GM12873 (cell line): ENCODE results near the gene RTTN.

ENCODE experiments used
- TF ChIP-seq, protein P1 (sequence below): IDR thresholded peaks from 2 replicates; pipeline ENCODE4 v1.5.1; 2012; ENCODE audit warnings: low read depth, mild to moderate bottlenecking, moderate library complexity, low read length, control low read depth; ENCODE audit not compliant: insufficient read depth; ENCODE audit errors: missing control alignments

Gene RTTN

GRCh38 chr18:70149616-70150301, 55.7 kb downstream of the RTTN start:
- TF ChIP-seq, protein P1, sequence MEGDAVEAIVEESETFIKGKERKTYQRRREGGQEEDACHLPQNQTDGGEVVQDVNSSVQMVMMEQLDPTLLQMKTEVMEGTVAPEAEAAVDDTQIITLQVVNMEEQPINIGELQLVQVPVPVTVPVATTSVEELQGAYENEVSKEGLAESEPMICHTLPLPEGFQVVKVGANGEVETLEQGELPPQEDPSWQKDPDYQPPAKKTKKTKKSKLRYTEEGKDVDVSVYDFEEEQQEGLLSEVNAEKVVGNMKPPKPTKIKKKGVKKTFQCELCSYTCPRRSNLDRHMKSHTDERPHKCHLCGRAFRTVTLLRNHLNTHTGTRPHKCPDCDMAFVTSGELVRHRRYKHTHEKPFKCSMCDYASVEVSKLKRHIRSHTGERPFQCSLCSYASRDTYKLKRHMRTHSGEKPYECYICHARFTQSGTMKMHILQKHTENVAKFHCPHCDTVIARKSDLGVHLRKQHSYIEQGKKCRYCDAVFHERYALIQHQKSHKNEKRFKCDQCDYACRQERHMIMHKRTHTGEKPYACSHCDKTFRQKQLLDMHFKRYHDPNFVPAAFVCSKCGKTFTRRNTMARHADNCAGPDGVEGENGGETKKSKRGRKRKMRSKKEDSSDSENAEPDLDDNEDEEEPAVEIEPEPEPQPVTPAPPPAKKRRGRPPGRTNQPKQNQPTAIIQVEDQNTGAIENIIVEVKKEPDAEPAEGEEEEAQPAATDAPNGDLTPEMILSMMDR = no peak

DNA sequence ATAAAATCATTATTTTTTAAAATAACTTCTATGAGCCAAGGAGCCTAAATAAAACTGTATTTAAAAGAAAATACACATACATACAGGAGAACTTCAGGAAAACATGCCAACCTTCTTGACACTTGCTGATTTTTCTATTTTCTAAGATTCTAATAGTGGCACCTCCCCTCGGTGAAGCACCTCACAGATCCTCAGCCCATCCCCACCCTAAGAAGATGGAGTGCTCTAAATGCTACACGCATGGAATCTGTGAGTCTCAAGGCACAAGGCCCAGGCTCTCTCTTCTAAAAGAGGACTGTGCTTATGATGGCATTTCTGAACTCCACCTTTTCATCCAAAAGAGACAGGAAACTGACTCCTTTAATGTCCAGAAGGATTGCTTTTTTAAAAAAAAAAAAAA, 56.3 kb downstream of the RTTN start:
- TF ChIP-seq, protein P1 = no peak

DNA sequence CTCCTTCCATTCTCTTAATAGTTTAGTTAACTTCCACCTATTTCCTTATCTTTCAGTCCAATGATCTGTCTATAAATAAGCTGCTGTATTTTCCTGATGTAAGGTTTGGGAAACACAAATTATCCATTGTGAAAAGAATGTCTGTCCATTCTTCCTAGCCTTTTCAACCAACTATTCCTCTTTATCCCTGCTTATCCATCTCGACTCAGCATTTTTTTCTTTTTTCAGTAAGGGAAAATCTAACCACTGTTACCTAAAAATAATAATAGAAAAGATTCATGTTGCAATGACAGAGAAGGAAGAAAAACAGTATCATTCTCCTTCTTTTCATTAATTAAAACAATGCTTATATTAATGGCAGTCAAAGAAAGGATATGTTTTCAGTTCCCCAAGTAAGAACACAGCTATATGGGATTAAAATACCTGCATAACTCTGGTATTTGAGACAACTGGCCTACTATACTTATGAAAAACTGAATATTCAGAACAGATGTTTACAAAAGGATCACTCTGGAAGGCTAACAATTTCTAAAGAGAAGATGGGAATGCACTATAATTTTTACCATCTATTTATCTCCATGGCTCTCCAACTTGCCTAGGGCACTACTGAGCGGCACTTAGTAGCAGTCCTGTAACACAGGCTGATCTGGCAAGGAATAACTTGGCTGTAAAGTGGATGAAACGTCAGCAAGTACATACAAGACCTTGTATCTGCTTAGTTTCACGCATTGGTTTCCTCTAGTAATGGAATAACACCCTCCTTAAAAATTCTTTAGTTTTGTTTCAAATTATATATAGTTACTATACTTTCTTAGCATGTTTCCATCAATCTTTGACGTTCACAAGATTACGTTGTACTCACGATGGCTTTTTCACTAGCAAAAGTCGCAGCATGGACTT, 57.2 kb downstream of the RTTN start:
- TF ChIP-seq, protein P1 = no peak

DNA sequence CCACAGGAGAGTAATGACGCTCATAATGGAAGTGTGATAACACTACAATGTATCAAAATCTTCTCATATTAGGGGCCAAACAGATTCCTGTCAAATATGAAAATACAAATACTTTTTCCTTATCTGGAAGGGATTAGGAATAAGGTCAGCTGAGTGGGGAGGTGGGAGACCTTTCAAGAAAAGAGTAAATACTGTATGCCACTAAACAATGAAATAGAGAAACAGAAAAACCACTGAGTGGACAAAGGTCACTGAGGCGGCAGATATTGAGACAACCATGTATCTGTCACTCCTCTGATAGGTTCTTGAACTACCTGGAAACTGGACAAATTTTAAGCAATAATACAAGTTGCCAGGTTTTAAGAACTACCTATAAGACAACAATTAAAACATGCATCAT, 59.3 kb downstream of the RTTN start:
- TF ChIP-seq, protein P1 = no peak

- TF ChIP-seq, protein P1 = no peak
Measured at GRCh38 chr18:70142001-70142400, 63.5 kb downstream of the RTTN start.

DNA sequence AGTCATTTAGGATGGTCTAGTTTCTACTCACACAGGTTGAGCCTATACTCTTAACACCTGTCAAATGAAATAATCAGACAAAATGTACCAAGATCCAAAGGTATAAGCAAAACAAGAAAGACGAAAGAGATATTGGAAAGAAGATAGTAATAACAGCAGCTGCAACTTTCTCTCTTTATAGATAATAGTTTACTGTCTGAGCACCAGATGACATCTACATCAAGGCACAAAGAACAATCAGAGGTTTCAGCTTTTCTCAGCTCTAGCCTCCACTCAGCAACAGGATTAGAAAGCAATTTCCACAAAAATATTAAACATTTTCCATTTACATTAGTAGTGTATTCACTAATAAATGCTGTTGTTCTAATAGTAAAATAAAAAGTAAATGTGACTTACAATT, 66.3 kb downstream of the RTTN start:
- TF ChIP-seq, protein P1 = no peak

DNA sequence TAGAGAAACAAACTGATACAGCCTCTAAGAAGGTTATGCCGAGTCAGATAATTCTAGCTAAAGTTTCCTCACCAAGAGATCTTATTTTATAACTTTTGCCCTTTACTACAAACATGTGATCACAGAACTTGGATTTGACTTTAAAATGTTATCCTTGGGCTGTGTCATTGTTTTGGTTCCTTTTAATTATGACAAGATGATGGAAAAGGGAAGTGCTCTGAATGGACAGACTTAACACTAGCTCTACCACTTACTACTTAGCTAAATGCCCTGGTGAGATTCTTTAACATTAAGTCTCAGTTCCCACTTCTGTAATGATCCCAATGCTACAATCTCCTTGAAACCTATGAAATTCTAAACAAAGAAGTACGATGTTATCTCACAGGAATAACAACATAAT, 69.9 kb downstream of the RTTN start:
- TF ChIP-seq, protein P1 = no peak
